ENCODE measurements around the gene CKAP2L. TPM values are rescaled to one million over a fixed set of nuclear protein-coding genes. Genes with fewer than 3 reads are reported as not detected.

CKAP2L gene
- total and polyA plus RNA-seq, 10 of the 15 experiments (the other 5 are each of a cell fraction or from before 2014, with no cell fraction given) = 10.5 to 37.4 (median 20.2) TPM

GRCh38 chr2:112794131-112794733 is 29.8 kb upstream of the CKAP2L start:
- peaks cover 13% of the 10 kb centered on the region for H3K4me1 ChIP-seq (ENCODE audit: control insufficient read depth, insufficient read depth, low read length)
- H3K4me3 ChIP-seq = no peak overlapping the region
- H3K9me3 ChIP-seq (replicated peaks; ENCODE audit: control insufficient read depth, insufficient read depth, low read length) = peaks cover 2% of the 10 kb centered on the region; the same call in 2 of the 3 replicates
- DNase-seq (ENCODE audit: low read depth, low spot score) = no peak
- ChIA-PET POLR2A (interaction anchor here (1.1 to 2.1 kb wide), 4 partner anchors 9 to 39 kb away, joined by 4 to 7 read pairs (median 4); partner anchors contain the start of gene IL1A), SMC1A (ENCODE audit: uncharacterized antibody, unreplicated experiment) (interaction anchor here (0.7 to 6.5 kb wide), 10 partner anchors 9 to 146 kb away, joined by 3 to 57 read pairs (median 4); partner anchors contain the start of gene IL1A), CTCF (interaction anchor here (0.6 to 0.9 kb wide), 4 partner anchors 11 to 91 kb away, joined by 3 to 5 read pairs (median 4); no protein-coding TSS in a partner anchor), RAD21 (ENCODE audit: unreplicated experiment) (interaction anchor here (0.6 to 1.6 kb wide), 10 partner anchors 10 to 147 kb away, joined by 3 to 7 read pairs (median 4); partner anchors contain the start of gene IL1A)
- no peaks in the 10 kb centered on the region for H3K27me3 ChIP-seq (replicated peaks in 1 of 2; ENCODE audit: control insufficient read depth in 2 of 2, insufficient read depth in 2 of 2, low read length in 1 of 2)
- ATAC-seq = peak; percentile 83
- H3K9ac ChIP-seq (ENCODE audit: control insufficient read depth, insufficient read depth, low read length) = no peak overlapping the region
- BruUV-seq (replicated peaks) = no TSS peak
- in situ Hi-C loops (cut with MboI) = no loop called here
- peak; percentile 56 for FAIRE-seq
- H4K20me1 ChIP-seq (ENCODE audit: control insufficient read depth, insufficient read depth) = no peaks in the 10 kb centered on the region
- H3K4me2 ChIP-seq (ENCODE audit: control insufficient read depth, insufficient read depth) = peak overlapping the region; percentile 47; the same call in 1 of the 2 replicates
- H3K79me2 ChIP-seq (ENCODE audit: control insufficient read depth, insufficient read depth, low read length) = no peaks in the 10 kb centered on the region
- no peaks in the 10 kb centered on the region for H3K36me3 ChIP-seq (ENCODE audit: control insufficient read depth in 2 of 2, insufficient read depth in 2 of 2, low read length in 1 of 2)
- intact Hi-C loops (cut with micrococcal nuclease; ENCODE audit: unreplicated experiment) = no loop called here
- WGBS (ENCODE audit: insufficient coverage, insufficient replicate concordance, low lambda C conversion rate, missing lambda C conversion rate) = 39% methylated on average over 5 of the region's 5 CpGs
- H3K27ac ChIP-seq (ENCODE audit: control insufficient read depth, insufficient read depth) = peak overlapping the region; percentile 64
- peak overlapping the region; percentile 67 for H2AFZ ChIP-seq (ENCODE audit: control insufficient read depth, low read depth, low read length)
- TF ChIP-seq ZSCAN29 (IDR thresholded peaks at IDR 0.05) (no peak), CBX3 (IDR thresholded peaks at IDR 0.05; ENCODE audit: borderline replicate concordance, low read depth) (no peak), MYB (IDR thresholded peaks at IDR 0.05; ENCODE audit: borderline replicate concordance, low read depth, low read length) (no peak), SUZ12 (IDR thresholded peaks at IDR 0.05; ENCODE audit: unreplicated experiment) (no peak), SRF (IDR thresholded peaks at IDR 0.05; ENCODE audit: low read depth in 2 of 2, low read length in 2 of 2) (no peak), CREM (IDR thresholded peaks at IDR 0.05; ENCODE audit: low read depth) (peak; percentile 94), SIX5 (IDR thresholded peaks at IDR 0.05; ENCODE audit: low read depth, low read length, severe bottlenecking) (no peak), ATF7 (IDR thresholded peaks at IDR 0.05; ENCODE audit: low read depth) (peak; percentile 43; the same call in 1 of the 2 replicates), IRF3 (IDR thresholded peaks at IDR 0.05) (no peak), IRF5 (IDR thresholded peaks at IDR 0.05; ENCODE audit: borderline replicate concordance) (no peak), ASH2L (IDR thresholded peaks at IDR 0.05; ENCODE audit: borderline replicate concordance, low read depth) (no peak)
- TF ChIP-seq, protein P1, sequence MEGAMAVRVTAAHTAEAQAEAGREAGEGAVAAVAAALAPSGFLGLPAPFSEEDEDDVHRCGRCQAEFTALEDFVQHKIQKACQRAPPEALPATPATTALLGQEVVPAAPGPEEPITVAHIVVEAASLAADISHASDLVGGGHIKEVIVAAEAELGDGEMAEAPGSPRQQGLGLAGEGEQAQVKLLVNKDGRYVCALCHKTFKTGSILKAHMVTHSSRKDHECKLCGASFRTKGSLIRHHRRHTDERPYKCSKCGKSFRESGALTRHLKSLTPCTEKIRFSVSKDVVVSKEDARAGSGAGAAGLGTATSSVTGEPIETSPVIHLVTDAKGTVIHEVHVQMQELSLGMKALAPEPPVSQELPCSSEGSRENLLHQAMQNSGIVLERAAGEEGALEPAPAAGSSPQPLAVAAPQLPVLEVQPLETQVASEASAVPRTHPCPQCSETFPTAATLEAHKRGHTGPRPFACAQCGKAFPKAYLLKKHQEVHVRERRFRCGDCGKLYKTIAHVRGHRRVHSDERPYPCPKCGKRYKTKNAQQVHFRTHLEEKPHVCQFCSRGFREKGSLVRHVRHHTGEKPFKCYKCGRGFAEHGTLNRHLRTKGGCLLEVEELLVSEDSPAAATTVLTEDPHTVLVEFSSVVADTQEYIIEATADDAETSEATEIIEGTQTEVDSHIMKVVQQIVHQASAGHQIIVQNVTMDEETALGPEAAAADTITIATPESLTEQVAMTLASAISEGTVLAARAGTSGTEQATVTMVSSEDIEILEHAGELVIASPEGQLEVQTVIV (IDR thresholded peaks at IDR 0.05; ENCODE audit: borderline replicate concordance, partially characterized antibody) = no peak
- TF ChIP-seq, protein P2, sequence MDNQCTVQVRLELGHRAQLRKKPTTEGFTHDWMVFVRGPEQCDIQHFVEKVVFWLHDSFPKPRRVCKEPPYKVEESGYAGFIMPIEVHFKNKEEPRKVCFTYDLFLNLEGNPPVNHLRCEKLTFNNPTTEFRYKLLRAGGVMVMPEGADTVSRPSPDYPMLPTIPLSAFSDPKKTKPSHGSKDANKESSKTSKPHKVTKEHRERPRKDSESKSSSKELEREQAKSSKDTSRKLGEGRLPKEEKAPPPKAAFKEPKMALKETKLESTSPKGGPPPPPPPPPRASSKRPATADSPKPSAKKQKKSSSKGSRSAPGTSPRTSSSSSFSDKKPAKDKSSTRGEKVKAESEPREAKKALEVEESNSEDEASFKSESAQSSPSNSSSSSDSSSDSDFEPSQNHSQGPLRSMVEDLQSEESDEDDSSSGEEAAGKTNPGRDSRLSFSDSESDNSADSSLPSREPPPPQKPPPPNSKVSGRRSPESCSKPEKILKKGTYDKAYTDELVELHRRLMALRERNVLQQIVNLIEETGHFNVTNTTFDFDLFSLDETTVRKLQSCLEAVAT (IDR thresholded peaks at IDR 0.05) = no peak
- TF ChIP-seq, protein P3, sequence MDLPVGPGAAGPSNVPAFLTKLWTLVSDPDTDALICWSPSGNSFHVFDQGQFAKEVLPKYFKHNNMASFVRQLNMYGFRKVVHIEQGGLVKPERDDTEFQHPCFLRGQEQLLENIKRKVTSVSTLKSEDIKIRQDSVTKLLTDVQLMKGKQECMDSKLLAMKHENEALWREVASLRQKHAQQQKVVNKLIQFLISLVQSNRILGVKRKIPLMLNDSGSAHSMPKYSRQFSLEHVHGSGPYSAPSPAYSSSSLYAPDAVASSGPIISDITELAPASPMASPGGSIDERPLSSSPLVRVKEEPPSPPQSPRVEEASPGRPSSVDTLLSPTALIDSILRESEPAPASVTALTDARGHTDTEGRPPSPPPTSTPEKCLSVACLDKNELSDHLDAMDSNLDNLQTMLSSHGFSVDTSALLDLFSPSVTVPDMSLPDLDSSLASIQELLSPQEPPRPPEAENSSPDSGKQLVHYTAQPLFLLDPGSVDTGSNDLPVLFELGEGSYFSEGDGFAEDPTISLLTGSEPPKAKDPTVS (IDR thresholded peaks at IDR 0.05; ENCODE audit: low read depth, low read length) = no peak
- TF ChIP-seq, protein P4, sequence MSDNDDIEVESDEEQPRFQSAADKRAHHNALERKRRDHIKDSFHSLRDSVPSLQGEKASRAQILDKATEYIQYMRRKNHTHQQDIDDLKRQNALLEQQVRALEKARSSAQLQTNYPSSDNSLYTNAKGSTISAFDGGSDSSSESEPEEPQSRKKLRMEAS (IDR thresholded peaks at IDR 0.05; ENCODE audit: low read depth, low read length) = no peak
